Caki2 (cell line): ENCODE data around the gene TYMP. TPM values are rescaled to one million over a fixed set of nuclear protein-coding genes. Genes with fewer than 3 reads are reported as not detected.
A peak's percentile ranks its signal among the peaks of the same experiment; 100 is the strongest.

ENCODE experiments used
- DNase-seq: peaks from one replicate; pipeline ENCODE4 v3.0.0-alpha.2; 2015; ENCODE audit warnings: low read depth
- in situ Hi-C: cut with HindIII; loops from 2 replicates; pipeline ENCODE4 v1.10.0; 2016; ENCODE audit warnings: low sequenced_read_pairs, low pct_unique_long_range_greater_than_20kb, mixed read lengths
- total RNA-seq: library from RNA; depleted of rRNA; stranded (reverse); fragments of >200 nt; shearing (Covaris generic); gene quantifications from 2 replicates; pipeline ENCODE4 v1.2.3, GENCODE V29; 2014; ENCODE audit warnings: low replicate concordance

The TYMP gene
- total RNA-seq, 1 experiment from 2014 or later: 104 TPM

DNA sequence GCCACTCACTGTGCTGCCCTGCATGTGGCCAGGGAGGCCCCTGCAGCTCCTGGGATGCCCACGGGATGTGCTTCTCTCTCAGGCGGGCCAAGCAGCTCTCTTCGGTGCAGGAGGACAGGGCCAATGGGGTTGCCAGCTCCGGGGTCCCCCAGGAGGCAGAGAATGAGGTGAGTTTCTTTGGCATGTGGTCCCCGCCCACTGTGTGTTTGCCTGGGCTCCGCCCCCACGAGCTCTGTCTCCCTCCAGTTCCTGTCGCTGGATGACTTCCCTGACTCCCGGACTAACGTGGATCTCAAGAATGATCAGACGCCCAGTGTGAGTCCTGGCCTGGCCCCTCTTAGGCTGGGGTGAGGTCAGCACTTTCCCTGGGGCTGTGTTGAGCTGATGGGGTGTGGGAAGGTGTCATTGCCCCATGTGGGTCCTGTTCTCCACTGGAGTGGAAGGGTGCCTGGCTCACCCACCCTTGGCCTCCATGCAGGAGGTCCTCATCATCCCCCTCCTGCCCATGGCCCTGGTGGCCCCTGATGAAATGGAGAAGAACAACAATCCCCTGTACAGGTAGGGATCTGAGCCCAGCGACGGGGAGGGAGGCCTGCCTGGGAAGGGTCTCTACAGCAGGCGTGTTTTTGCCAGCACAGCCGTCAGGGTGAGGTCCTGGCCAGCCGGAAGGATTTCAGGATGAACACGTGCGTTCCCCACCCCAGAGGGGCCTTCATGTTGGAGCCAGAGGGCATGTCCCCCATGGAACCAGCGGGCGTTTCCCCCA, 12.1 kb downstream of the TYMP start:
- no peak for DNase-seq
- in situ Hi-C loops: no loop called here

DNA sequence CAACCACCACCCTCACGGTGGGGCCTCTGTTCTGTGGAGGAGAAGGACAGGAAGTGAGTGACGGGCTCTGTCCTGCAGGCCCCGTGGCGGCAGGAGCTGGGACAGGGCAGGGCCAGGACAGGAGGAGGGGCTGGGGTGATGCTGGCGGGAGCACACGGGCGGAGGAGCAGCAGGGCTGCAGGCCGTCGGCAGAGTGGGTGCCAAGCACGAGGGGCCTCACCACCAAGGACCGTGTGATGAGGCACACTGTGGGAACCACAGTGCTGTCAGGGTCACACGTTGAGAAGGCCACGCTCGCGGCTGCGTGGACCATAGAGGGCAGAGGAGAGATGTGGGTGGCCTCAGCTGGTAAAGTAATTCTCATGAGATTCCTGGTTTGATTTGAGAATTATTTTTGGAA, 12.9 kb downstream of the TYMP start:
- no peak for DNase-seq
- in situ Hi-C loops: no loop called here

- in situ Hi-C loops: no loop called here
- DNase-seq: no peak
Observed at GRCh38 chr22:50516068-50516467, 13.7 kb downstream of the TYMP start.

- DNase-seq: no peak
- in situ Hi-C loops: no loop called here
Observed at GRCh38 chr22:50513175-50513574, 16.6 kb downstream of the TYMP start.

DNA sequence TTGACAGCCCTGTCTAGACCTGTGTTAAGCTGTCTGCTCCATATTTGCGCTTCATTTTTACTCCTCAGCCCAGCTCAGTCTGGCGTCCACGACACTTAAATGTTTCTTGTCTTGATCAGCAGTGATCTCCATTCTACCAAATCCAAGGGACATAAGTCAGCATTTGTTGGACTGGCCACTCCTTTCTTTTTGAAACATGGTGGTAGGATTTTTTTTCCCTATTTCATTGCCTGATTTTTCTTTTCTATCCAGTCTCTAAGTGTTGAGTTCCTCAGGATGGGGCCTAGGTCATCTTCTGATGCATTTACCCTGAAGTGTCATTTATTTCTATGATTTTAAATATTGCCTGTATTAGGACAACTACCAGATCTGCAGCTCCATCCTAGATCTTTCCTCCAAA, 20.9 kb downstream of the TYMP start:
- in situ Hi-C loops: no loop called here
- DNase-seq: no peak

DNA sequence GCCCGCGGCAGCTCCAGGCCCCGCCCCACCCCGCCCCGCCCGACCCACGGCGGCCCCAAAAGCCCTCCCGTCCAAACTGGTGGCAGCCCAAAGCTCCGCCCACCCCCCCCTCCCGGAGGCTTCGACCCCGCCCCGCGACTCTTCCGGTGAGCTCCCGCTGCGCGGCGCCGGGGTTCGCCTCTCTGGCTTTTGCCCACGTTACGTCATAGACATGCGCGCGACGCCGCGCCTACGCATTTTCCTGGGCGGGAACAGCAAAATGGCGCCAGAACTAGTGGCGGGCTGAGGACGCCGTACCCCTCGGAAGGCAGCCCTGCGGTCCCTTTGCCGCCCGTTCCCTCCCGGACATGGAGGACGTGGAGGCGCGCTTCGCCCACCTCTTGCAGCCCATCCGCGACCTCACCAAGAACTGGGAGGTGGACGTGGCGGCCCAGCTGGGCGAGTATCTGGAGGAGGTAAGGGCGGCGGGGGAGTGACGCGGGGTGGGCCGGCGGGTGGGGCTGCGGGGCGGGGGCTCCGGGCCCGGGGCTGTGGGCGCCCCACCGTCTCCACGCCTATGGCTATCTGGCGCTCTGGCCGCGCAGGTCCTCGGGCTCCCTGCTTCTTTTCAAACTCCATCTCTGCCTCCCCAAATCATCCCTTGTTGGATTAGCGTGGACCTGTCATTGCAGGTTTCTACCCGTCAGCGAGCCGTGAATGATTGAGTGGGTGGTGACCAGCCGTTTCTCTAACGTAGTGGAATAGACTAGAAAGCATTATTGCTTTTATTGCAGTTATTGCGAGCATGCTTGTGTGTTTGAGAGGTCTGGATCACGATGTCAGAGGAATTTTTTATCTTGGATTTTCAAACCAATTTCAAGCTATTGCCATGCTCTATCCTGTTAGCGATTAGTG, 21.6 kb downstream of the TYMP start, which contains the start of gene NCAPH2:
TSS of gene NCAPH2 (plus strand) at position 234 of the 894 bp plus-strand sequence. CDS start at position 348, 114 bp downstream.
- DNase-seq: peak; percentile 93
- in situ Hi-C loops: no loop called here

- in situ Hi-C loops: no loop called here
- DNase-seq: peak; percentile 58
Observed at GRCh38 chr22:50507421-50507990, 22.3 kb downstream of the TYMP start, which contains the start of gene LMF2. TSS of gene LMF2 (minus strand) at chr22:50507702. CDS start at chr22:50507675, 27 bp downstream.

DNA sequence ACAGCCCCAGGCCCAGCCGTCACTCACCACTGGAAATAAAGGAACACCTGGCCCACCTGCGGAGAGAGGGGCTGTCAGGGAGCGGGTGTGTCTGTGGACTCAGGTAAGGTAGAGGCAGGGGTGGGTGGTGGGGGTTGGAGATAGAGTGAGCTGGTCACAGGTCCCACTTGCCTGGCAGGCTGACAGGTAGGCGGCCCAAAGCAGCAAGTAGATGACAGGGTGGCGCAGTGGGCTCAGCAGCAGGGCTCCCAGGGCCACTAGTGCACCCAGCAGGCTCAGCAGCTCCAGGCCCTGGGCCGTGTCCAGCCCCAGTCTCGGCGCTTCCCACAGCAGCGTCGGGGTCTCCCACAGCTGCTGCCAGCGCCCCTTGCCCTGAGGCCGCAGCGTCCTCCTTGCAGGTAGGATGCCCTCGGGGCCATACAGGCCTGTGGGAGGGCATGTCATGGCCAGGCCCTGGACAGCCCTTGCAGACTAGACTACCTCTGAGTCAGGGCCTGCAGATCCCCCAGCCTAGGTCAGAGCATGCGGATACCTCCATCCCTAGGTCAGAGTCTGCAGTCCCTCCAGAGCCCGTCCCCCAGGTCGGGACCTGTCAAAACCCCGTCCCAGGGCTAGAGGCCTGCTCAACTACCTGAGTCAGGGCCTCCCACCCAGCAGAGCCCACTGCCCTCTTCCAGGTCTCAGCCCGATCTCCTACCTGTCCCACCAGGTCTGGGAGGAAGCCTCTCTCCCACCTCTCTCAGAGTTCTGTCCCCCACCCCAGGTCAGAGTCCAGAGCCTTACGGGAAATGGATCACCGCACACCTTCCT, 23.0 kb downstream of the TYMP start:
- no peak for DNase-seq
- in situ Hi-C loops: no loop called here

GRCh38 chr22:50505776-50506610, 23.8 kb downstream of the TYMP start:
- in situ Hi-C loops: no loop called here
- no peak for DNase-seq

- in situ Hi-C loops: no loop called here
- no peak for DNase-seq
Observed at GRCh38 chr22:50505276-50505775, 24.5 kb downstream of the TYMP start.

DNA sequence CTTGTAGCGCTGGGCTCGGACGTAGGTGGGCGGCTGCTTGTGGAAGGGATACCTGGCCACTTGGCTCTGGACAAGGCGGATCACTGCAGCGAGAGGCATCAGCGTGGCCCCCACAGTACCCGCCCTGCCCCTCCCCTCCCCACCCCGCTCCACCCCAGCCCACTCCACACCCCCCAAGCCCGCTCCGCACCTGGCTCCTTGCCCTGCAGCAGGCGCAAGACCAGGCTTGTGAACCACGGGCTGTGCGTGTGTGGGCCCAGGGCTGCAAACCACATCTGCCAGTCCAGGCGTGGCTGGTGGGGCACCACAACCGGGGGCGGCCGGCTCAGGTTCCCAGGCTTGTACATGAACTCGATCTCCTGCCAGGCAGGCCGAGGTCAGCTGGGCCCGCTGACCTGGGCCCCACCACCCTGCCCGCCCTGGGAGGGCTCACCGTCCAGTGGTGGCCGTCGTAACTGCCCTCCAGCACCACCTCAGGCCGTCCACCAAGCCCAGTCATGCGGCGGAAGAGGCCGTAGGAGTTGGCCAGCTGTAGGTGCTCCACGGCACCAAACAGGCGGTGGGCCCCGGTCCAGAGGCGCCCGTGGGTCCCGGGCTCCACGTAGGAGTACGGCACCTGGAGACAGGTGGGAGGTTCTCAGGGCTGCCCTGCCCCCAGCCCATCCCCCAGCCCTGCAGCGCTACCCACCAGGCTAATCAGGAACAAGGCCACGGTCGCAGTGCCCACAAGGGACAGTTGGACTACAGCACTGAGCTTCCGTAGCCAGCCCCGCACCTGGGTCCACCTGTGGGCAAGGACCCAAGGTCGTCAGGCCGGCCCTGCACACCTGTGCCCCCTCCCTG, 25.2 kb downstream of the TYMP start:
- no peak for DNase-seq
- in situ Hi-C loops: no loop called here

- in situ Hi-C loops: no loop called here
Observed at GRCh38 chr22:50503475-50504145, 26.2 kb downstream of the TYMP start.

GRCh38 chr22:50502628-50503474, 27.0 kb downstream of the TYMP start:
- no peak for DNase-seq
- in situ Hi-C loops: no loop called here

More at GRCh38 chr22:50503475-50504145, 26.2 kb downstream of the TYMP start:
- no peak for DNase-seq

DNA sequence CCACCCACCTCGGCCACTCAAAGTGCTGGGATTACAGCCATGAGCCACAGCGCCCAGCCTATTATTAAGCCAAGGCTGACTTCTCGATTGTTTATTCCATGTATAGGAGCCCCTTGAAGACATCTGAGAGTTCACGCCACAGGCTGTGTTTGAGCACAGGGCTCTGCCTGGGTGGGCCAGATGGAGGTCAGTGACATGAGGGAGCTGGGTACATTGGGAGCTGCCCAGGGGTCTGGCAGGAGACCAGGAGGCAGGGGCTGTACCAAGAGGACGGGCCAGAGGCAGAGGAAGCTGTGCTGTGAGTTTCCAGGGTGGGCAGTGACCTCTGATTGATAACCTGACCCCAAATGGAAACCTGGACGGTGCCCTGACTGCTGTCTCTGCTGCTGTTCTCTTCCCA, 27.7 kb downstream of the TYMP start:
- DNase-seq: no peak
- in situ Hi-C loops: no loop called here

- DNase-seq: no peak
- in situ Hi-C loops: no loop called here
Observed at GRCh38 chr22:50500452-50500851, 29.4 kb downstream of the TYMP start.
